Stimulated activated CD4-positive, alpha-beta T cell treated with anti-CD3 and anti-CD28 coated beads, Interleukin-1b, Interleukin-23, amount 100 ng/mL, for 48 hours (primary cell): ENCODE results near the gene TESK2.

ENCODE experiments used
- DNase-seq: peaks from one replicate; pipeline ENCODE4 v3.0.0-alpha.2; 2020

The TESK2 gene

DNA sequence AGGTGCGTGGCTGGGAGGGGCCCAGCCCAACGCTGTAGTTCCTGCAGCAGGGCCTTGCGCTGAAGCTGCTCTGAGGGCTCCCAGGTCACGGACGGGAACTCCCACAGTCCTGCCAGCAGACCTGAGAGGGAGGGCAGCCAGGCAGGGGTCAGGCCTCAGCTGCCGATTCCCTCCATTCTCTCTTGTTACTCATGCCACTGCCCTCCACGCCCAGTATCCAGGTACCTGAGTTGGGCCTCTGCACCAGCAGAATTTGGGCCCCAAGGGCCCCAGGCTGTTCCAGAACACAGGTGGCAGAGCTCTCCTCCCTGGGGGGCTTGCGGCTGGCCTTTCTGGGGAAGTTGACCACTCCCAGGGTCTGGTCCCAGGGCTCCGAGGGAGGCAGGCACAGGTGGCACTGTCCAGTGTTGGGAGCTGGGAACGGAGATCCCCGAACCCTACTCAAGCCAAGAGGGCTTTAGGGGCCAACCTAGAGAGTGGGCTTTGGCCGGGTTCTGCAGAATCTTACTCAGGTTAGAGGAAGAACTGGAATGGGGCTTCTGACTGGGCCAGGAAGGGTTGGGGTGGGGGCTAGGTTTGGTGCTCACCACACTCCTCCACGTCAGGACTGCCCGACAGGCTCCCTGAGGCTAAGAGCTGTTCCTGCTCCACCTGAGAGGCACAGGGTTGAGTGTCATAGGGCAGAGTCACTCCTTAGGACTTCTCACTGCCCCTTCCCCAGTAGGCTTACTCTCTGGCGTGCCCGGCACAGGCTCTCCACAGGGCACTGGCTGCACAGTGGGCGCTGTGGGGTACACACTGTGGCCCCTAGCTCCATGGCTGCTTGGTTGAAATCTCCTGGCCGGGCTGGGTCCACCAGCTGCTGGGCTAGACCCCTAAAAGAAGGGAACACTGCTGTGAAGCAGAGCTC is 159.3 kb downstream of the TESK2 start:
- DNase-seq = no peak

- no peak for DNase-seq
Measured at GRCh38 chr1:45329445-45329844, 161.5 kb downstream of the TESK2 start.

DNA sequence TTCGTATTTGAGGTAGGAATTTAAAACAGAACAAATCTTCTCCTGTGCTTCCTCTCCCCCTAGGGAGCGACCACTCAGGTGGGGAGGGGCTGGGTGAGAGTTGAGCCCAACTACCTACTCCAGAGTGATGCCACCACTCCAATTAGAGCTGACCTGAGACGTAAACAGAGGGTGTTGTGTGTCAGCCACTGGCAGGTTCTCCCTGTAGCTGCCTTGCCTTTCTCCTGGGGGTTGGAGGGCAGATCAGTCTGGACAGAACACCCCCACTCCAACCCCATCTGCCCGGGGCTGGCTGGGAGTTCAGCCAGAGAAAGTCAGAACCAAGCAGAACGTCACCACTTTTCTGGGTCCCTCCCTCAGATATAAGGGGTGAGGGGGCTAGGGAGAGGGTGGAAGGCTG is 162.3 kb downstream of the TESK2 start:
- DNase-seq = no peak

- DNase-seq = no peak
Measured at GRCh38 chr1:45327644-45328515, 163.1 kb downstream of the TESK2 start.

DNA sequence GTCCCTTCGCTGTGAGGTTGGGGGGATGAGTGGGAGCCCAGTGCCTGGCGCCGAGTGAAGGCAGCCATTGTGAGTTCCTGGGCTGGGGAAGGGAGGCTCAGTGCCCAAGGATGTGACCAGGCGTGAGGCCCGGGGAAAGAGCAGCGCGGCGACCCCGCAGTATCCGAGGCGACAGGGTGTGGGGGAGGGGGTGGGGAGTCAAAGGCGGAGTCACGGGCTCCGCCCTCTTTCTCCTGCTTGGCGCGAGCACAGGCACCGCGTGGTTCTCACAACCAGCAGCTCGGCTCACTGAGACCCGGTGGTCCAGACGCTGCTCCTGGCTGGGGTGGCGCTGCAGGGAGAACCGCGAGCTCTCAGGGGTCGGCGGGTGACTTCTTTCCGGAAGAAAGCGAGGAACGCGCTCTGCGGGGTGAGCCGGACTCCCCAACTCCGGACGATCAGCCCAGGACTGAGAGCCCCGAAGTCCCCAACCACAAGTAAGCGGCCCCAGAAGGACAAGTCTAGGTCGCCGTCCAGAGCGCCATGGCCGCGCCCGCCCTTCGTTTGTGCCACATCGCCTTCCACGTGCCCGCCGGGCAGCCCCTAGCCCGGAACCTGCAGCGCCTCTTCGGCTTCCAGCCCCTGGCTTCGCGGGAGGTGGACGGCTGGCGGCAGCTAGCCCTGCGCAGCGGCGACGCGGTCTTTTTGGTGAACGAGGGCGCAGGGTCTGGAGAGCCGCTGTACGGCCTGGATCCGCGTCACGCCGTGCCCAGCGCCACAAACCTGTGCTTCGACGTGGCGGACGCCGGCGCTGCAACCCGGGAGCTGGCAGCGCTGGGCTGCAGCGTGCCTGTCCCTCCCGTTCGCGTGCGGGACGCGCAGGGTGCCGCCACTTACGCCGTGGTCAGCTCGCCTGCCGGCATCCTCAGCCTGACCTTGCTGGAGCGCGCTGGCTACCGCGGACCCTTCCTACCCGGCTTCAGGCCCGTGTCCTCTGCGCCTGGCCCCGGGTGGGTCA is 164.0 kb downstream of the TESK2 start, which contains the start of gene HPDL:
Gene HPDL, plus strand, starts transcription at position 269 of the 997 bp plus-strand sequence. Its CDS starts 254 bp downstream, at position 523.
- peak; percentile 78 for DNase-seq

DNA sequence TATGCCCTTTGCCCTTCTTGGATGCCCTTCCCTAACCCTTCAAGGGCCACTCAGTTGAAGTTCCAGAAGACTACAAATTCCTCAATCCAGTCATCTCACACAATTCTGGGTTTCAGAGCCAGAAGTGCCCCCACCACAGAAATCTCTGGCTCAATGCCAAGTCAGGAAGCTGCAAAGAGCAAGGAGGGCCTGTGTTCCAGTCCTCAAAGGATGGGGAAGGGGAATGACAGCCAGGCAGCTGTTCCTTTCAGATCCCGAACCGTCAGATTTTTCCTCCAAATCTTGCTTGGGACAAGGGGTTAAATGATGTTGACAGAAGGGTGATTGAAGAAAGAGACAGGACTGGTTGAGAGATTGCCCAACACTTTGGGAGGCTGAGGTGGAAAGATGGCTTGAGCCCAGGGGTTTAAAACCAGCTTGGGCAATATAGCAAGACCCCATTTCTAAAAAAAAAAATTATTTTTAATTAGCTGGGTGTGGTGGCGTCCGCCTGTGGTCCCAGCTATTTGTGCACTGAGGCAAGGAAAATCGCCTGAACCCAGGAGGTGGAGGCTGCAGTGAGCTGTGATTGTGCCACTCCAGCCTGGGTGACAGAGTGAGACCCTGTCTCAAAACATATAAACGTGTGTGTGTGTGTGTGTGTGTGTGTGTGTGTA is 165.0 kb downstream of the TESK2 start:
- DNase-seq = no peak

DNA sequence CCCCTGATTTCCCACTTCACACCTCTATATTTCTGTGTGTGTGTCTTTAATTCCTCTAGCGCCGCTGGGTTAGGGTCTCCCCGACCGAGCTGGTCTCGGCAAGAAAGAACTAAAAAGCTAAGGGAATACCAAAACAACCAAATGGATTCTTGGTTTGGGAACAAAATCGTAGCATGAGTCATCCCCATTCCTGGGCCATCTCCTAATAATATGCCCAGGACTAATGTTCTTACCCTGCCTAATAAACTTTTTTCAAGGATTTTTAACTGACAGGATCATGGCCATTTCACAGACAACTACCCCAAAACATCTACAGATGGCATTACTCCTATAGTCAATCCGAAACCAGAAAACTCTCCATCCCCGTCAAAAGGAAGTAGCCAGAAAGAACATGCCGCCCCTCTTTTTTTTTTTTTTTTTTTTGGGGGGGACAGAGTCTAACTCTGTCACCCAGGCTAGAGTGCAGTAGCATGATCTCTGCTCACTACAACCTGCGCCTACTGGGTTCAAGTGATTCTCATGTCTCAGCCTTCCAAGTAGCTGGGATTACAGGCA is 168.4 kb downstream of the TESK2 start:
- no peak for DNase-seq

- no peak for DNase-seq
Measured at GRCh38 chr1:45321444-45321843, 169.5 kb downstream of the TESK2 start.

DNA sequence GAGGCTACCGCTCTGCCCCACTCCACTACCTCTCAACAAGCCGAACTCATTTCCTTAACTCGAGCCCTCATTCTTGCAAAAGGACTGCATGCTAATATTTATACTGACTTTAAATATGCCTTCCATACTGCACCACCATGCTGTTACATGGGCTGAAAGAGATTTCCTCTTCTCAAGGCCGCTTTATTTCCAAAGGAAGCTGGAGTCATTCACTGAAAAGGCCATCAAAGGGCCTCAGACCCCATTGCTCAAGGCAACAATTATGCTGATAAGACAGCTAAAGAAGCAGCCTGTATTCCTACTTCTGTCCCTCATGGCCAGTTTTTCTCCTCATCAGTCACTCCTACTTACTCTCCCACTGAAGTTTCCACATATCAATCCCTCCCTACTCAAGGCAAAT is 171.2 kb downstream of the TESK2 start:
- no peak for DNase-seq

GRCh38 chr1:45317166-45317565 is 173.8 kb downstream of the TESK2 start:
- no peak for DNase-seq

DNA sequence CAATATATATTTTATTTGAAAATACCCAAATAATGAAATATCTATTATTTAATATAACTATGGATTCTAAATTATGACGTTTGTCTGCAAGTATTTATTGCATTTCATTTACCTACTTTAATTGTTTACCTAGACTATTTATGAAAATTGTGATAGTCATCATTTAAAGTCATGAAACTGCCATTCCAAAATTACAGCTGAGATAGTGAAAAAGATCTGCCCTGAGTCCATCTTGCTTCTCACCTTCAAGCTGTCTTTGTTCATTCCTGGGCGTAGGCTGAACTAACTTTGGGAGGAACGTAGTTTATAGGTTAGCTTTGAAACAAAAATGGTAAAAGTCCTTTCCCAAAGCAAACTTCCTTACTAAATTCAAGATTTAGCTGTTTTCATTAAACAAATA is 176.7 kb downstream of the TESK2 start:
- no peak for DNase-seq

DNA sequence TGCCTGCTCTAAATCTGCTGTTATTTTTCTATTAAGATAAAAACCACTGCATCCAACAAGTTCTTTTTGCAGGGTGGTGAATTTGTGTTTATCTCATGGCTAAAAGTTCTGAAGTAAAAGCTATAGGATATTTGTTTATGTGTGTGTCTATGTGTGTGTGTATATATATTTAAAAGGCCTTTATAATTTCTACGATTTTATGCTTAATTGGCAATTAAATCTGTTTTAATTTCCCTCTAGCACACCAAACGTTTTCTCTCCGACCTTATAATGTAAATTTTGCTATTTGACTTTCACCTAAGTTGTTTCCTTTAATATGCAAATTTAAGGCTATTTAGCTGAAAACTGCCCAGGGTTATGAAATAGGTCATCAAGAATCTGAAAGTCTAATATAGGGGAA is 184.1 kb downstream of the TESK2 start:
- DNase-seq = no peak

GRCh38 chr1:45306319-45306718 is 184.6 kb downstream of the TESK2 start:
- peak; percentile 71 for DNase-seq

GRCh38 chr1:45305231-45305630 is 185.7 kb downstream of the TESK2 start:
- DNase-seq = no peak

DNA sequence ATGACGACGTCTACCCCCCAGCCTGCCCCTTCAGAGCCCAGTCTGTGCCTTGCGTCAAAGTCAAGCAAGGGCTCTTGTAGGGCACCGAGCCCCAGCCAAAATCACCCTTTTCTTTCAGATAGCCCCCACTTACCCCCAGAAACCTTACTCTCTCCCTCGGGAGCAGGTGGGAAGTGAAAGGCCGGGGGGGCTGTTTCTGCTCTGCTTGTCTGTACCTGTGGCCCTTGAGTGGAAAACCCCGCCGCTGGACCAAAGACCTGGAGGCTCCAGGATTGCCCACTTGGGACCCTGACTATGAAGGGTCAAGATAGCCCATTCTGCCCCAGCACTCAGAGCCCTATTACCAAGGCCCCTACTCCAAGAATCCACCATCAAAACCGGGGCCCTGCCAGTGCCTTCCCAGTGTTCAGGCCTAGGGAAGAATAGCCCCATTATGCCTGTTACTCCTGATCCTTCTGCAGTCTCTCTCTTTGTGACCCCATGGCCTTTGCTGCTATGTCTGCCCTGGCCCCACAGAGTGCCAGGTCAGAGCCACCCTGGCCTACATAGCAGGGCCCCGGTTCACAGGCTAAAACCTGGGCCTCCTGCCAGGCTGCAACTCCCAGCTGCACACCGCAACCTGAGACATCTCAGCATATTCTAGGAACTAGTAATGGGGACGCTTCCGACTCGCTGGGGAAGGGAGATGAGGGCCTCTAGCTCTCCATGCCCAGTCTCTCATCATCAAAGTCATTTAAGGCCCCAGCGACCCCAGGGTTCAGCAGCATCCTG is 186.5 kb downstream of the TESK2 start:
- DNase-seq = peak; percentile 17

DNA sequence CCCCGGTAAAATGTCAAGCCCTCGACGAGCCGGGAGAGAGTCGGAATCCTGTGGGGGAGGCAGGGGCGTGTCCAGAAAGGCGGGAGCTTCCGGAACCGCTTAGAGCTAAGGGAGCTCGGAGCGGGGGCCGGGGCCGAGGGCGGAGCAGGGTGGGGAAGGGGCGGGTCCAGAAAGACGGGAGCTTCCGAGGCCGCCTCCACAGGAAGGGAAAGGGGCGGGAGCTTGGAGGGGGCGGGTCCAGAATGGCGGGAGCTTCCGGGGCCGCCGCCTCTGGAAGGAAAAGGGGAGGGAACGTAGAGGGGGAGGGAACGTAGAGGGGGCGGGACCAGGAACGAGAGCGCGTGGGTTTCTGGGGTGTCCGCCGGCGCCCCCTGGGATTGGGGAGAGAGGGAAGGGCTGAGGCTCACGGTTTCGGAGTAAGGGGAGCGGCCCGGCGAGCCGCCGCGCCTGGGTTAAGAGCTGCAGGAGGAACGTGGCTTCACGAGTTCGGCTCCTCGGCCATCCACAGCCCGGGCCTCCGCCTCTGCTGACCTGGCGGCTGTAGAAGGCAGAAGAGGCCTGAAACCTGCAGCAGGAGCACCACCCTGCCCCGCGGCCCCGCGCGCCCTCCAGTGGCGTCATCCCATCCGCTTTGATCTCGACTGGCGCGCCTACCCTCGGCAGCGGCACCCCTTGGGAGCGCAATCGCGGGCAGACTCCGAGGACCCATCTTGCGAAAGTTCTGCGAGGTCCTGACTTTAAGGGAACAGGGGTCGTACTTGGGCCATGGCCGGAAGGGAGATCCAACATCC is 187.2 kb downstream of the TESK2 start:
- peak; percentile 99 for DNase-seq

GRCh38 chr1:45302505-45303150 is 188.3 kb downstream of the TESK2 start:
- no peak for DNase-seq

DNA sequence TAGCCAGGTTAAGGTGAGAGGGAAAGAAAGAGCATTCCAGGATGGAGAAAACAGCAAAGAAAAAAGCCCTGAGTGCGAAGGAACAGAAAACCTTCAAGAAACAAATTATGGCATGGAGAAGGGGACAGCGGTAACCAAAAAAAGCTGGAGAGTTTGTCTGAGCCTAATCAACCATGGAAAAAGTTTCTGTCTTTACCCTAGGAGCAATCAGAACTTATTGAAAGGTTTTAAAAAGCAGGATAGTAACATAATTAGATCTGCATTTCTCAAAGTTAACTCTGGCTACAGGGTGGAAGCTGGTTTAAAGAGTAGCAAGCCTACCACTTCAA is 190.3 kb downstream of the TESK2 start:
- DNase-seq = no peak

- peak; percentile 37 for DNase-seq
Measured at GRCh38 chr1:45299981-45300668, 190.8 kb downstream of the TESK2 start.
